Thymus (tissue), 11 donors: ENCODE results near the gene RAD51B. TPM values are rescaled to one million over a fixed set of nuclear protein-coding genes. Genes with fewer than 3 reads are reported as not detected.
"Not testable (repeated sequence)": the region's sequence is repeated elsewhere in the genome, so short reads cannot be mapped to it uniquely, and the experiment has no call there.

Source experiments
- DNase-seq, 9 donors: peaks; one replicate each; pipeline ENCODE4 v3.0.0-alpha.2; 2013; ENCODE audit warnings: low spot score in 9 of 9, low read depth in 6 of 9, missing footprints in 1 of 9
- H3K27ac ChIP-seq, 2 donors: one replicate each; pipeline ENCODE4 v1.5.1; 2013; ENCODE audit warnings: control low read depth in 1 of 2, low read depth in 1 of 2, low read length in 1 of 2, mild to moderate bottlenecking in 1 of 2, moderate library complexity in 1 of 2
- H3K27me3 ChIP-seq, 2 donors: one replicate each; pipeline ENCODE4 v1.5.1; 2013; ENCODE audit warnings: low read length in 1 of 2; ENCODE audit not compliant: control insufficient read depth in 2 of 2, insufficient read depth in 1 of 2
- H3K36me3 ChIP-seq, 2 donors: one replicate each; pipeline ENCODE4 v1.5.1; 2013; ENCODE audit warnings: low read length in 1 of 2, mild to moderate bottlenecking in 1 of 2, moderate library complexity in 1 of 2; ENCODE audit not compliant: control insufficient read depth in 2 of 2, insufficient read depth in 2 of 2
- H3K4me1 ChIP-seq, 2 donors: one replicate each; pipeline ENCODE4 v1.5.1; 2013; ENCODE audit warnings: low read length in 2 of 2; ENCODE audit not compliant: control insufficient read depth in 2 of 2, insufficient read depth in 2 of 2
- H3K4me3 ChIP-seq, 2 donors: one replicate each; pipeline ENCODE4 v1.5.1; 2013; ENCODE audit warnings: low read length in 2 of 2, control low read depth in 1 of 2, mild to moderate bottlenecking in 1 of 2
- H3K9me3 ChIP-seq, 2 donors: one replicate each; pipeline ENCODE4 v1.5.1; 2013; ENCODE audit warnings: low read length in 1 of 2, mild to moderate bottlenecking in 1 of 2; ENCODE audit not compliant: control insufficient read depth in 2 of 2, insufficient read depth in 1 of 2
- WGBS: extraction: QIAGEN DNeasy Blood & Tissue Kit; methylation state at CpG from one replicate; pipeline ENCODE4 v1.1.7; 2013; 5-methylcytosine and 5-hydroxymethylcytosine counted together
- polyA plus RNA-seq: library from polyadenylated mRNA; stranded (reverse); fragments of 200-250 nt; gene quantifications from one replicate; pipeline ENCODE4 v1.2.3, GENCODE V29; 2013
- total RNA-seq: library from RNA; stranded (reverse); fragments of 120-200 nt; gene quantifications from one replicate; pipeline ENCODE4 v1.2.4, GENCODE V29; 2013
- donor health status: healthy.

RAD51B gene
- total and polyA plus RNA-seq, 2 donors: 7.8 to 17.8 TPM

DNA sequence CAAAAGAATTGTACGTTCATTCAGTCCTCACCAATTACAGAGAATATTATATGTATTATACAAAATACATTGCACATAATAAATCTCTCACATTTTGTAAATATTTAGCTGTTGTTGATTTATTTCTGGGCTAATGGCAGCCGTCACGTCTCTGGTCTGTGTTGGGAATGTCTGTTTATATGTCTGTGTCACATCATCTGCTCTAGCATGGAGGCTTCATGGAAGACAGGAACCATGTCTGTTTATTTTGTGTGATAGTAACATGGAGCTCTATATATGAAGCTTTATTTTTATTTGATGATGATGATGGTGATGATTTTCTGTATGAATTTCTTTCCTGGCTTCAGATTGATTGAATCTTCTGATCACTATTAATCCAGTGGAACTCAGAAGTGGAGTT lies 138.4 kb downstream of the RAD51B start:
- H3K27me3 ChIP-seq: no peaks in the 10 kb centered on the region
- no peaks in the 10 kb centered on the region for H3K4me1 ChIP-seq
- H3K9me3 ChIP-seq: no peaks in the 10 kb centered on the region
- WGBS: 98% methylated on average over 3 of the region's 3 CpGs
- no peak overlapping the region for H3K4me3 ChIP-seq
- no peak for DNase-seq
- H3K36me3 ChIP-seq: no peaks in the 10 kb centered on the region
- H3K27ac ChIP-seq: no peak overlapping the region

DNA sequence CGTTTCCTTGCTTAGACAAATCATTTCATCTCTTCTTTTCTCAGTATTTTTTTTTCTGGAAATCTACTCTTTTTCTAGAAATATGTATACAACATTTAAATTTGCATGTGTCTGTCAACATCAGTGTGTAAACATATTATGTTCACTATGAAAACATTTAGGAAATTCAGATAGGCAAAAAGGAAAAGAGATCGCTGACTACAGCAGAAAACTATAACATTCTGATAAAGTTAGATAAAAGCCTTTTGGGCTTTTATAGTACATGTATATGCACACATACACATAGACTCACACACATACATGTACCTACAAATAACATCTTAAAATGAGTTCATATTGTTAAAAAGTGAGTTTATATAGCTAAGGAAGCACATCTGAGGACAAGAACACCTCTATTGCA lies 142.1 kb downstream of the RAD51B start:
- Histone ChIP-seq H3K27me3 (no peaks in the 10 kb centered on the region), H3K36me3 (no peaks in the 10 kb centered on the region), H3K4me3 (no peak overlapping the region), H3K9me3 (no peaks in the 10 kb centered on the region), H3K27ac (no peak overlapping the region), H3K4me1 (no peaks in the 10 kb centered on the region)
- WGBS: 99% methylated on average over 2 of the region's 2 CpGs
- DNase-seq: no peak

DNA sequence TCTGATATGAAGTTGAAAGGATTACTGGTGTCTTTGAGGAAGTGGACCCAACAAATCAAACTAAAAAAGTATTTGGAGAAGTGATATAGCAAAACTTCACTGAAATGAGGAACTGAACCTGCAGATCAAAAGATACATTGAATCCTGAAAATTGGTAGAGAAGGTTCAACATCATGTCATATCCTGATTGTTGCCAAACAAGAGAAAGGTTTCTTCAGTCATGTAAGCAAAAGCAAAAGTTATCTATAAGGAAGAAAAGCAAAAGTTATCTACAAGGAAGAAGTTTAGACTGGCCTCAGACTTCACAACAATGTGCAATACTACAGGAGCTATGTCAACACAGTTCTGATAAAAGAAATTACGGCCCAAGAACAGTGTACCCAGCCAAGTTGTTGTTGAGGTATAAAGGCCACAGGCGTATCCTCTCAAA lies 142.7 kb downstream of the RAD51B start:
- Histone ChIP-seq H3K36me3 (peaks cover 0 to 3% of the 10 kb centered on the region in 2 donors), H3K27me3 (no peaks in the 10 kb centered on the region), H3K4me3 (no peak overlapping the region), H3K9me3 (no peaks in the 10 kb centered on the region), H3K4me1 (no peaks in the 10 kb centered on the region), H3K27ac (no peak overlapping the region)
- DNase-seq: no peak
- 90% methylated on average over 2 of the region's 2 CpGs for WGBS

DNA sequence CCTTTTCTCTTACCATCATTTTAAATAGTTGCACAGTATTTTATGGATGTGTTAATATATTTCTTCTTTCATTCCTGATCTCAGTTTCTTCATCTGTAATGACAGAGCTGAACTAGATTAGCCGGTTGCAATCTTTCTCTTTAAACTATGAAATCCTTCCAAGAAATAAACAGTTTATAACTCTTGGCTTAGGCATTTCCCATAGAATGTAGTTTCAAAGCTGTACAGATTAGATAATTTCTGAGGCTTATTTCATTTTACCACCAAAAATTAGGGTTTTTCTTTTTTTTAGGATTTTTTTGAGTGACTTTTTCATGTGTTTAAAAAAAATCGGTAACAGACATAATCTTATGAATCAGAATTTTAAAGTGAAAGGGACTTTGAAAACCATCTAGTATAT lies 144.0 kb downstream of the RAD51B start:
- 94% methylated on average over 2 of the region's 2 CpGs for WGBS
- no peak overlapping the region for H3K27ac ChIP-seq
- H3K4me3 ChIP-seq: no peak overlapping the region
- no peaks in the 10 kb centered on the region for H3K4me1 ChIP-seq
- no peak for DNase-seq
- H3K9me3 ChIP-seq: no peaks in the 10 kb centered on the region
- H3K27me3 ChIP-seq: no peaks in the 10 kb centered on the region
- H3K36me3 ChIP-seq: peaks cover 0 to 4% of the 10 kb centered on the region in 2 donors

DNA sequence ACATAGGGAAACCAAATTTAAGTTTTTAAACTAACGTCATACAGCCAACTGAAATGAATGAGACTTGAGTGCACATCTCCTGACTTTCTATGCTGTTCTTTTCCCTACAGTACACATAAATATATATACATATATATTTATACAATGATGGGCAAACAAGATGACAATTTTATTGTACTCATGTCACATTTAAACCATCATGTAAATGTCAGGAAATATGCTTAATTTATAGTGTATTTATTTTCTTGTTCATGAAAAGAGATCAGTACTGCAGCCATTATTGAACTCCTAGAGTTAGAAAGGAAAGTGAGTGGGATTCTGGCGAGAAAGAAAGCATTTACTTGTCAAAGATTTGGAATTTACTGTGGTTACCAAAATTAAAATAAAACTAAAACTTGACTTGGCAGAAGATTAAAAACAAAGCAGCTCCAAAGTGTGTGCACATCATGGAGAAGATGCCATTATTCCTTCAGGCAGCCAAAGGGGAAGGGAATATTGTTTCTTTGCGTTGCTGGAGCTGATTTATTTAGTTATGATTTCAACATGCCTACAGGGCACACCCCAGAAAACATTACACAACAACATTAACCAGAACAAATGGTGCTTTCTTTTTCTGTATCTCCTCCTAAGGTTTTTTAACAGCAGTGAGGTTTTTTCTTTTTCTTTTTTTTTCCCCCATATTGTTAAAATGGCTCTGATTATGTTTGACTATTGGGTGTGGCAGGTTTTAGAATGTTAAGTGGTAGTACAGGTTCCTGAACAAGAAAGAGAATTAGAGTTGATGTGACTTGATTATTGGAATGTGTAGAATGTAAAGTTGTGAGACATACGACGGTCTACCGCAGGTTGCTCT lies 144.6 kb downstream of the RAD51B start:
- H3K4me3 ChIP-seq: no peak overlapping the region

DNA sequence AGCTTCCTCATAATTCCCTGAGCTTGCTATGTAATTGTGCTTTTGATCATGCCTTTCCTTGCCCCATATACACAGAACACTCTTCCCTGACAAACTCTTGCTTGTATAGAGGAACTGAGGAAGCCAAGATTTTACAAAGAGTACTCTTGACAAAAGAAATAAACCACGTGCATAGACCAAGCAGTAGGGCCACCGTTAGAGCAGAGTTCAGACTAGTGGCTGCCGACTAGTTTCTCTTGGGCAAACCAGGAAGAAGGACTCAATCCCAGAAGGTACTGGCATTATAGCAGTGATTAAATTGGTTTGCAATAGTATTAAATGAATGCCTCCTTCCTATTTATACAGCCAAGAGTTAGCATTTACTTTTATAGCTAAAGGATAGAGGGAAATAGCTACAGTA lies 146.1 kb downstream of the RAD51B start:
- H3K4me1 ChIP-seq: no peaks in the 10 kb centered on the region
- no peak overlapping the region for H3K27ac ChIP-seq
- no peak overlapping the region for H3K4me3 ChIP-seq
- peaks cover 0 to 4% of the 10 kb centered on the region in 2 donors for H3K36me3 ChIP-seq
- H3K27me3 ChIP-seq: no peaks in the 10 kb centered on the region
- WGBS: 94% methylated on average over 3 of the region's 3 CpGs
- no peaks in the 10 kb centered on the region for H3K9me3 ChIP-seq
- DNase-seq: no peak

More for the DNA sequence above, 144.6 kb downstream of the RAD51B start:
- Histone ChIP-seq H3K9me3 (no peaks in the 10 kb centered on the region), H3K36me3 (peaks cover 0 to 4% of the 10 kb centered on the region in 2 donors), H3K27ac (no peak overlapping the region), H3K4me1 (no peaks in the 10 kb centered on the region), H3K27me3 (no peaks in the 10 kb centered on the region)
- WGBS: 95% methylated on average over 6 of the region's 6 CpGs
- DNase-seq: no peak

DNA sequence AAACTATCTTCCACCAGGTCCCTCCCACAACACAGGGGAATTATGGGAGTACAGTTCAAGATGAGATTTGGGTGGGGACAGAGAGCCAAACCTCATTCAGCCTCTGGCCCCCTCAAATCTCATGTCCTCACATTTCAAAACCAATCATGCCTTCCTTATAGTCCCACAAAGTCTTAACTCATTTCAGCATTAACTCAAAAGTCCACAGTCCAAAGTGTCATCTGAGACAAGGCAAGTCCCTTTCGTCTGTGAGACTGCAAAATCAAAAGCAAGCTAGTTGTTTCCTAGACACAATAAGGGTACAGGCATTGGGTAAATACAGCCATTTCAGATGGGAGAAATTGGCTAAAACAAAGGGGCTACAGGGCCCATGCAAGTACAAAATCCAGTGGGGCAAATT lies 147.6 kb downstream of the RAD51B start:
- Histone ChIP-seq H3K4me1 (no peaks in the 10 kb centered on the region), H3K9me3 (no peaks in the 10 kb centered on the region), H3K27ac (no peak overlapping the region), H3K4me3 (no peak overlapping the region), H3K27me3 (no peaks in the 10 kb centered on the region), H3K36me3 (peaks cover 0 to 4% of the 10 kb centered on the region in 2 donors)
- 99% methylated on average over 1 of the region's 1 CpG for WGBS
- DNase-seq: no peak

DNA sequence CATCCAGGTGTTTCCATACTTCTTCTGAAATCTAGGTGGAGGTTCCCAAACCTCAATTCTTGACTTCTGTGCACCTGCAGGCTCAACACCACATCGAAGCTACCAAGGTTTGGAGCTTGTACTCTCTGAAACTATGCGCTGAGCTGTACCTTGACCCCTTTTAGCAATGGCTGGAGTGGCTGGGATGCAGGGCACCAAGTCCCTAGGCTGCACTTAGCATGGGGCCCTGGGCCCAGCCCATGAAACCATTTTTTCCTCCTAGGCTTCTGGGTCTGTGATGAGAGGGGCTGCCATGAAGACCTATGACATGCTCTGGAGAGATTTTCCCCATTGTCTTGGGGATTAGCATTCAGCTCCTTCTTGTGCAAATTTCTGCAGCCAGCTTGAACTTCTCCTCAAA lies 148.4 kb downstream of the RAD51B start:
- 97% methylated on average over 2 of the region's 2 CpGs for WGBS
- not testable (repeated sequence) for H3K27me3 ChIP-seq, H3K36me3 ChIP-seq, H3K9me3 ChIP-seq, H3K4me3 ChIP-seq, H3K27ac ChIP-seq, H3K4me1 ChIP-seq, DNase-seq

DNA sequence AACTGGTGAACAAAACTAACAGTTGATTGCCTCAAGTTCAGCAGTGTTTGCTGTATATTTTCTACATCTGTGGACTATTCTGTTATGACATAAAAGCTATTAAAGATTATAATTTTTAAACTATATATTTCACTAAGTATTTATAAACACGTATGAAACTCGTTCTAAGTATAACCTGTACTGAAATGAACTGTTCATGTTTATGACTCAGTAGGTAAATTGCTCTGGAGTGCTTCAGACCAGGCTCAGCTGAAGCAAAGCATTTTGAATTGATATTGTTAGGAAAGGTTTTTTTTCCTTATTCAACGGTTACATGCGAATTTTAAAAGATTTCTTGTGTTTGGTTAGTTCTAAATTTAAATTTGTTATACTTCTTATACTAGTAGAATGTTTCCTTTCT lies 151.3 kb downstream of the RAD51B start:
- no peak overlapping the region for H3K27ac ChIP-seq
- no peaks in the 10 kb centered on the region for H3K4me1 ChIP-seq
- whole genome bisulfite sequencing: 97% methylated on average over 4 of the region's 4 CpGs
- H3K9me3 ChIP-seq: no peaks in the 10 kb centered on the region
- no peak overlapping the region for H3K4me3 ChIP-seq
- peaks cover 0 to 4% of the 10 kb centered on the region in 2 donors for H3K36me3 ChIP-seq
- no peaks in the 10 kb centered on the region for H3K27me3 ChIP-seq
- no peak for DNase-seq
